GM12878 (cell line): Measurements from ENCODE around the gene CCDC88C. TPM values are rescaled to one million over a fixed set of nuclear protein-coding genes. Genes with fewer than 3 reads are reported as not detected.

Experiments
- ATAC-seq: fragments of 200-7000 bp; cut with Tn5 transposase; 3 replicates; pipeline ENCODE4 v1.9.1; 2020; ENCODE audit warnings: mild to moderate bottlenecking, moderate library complexity
- BruUV-seq: library from RNA; stranded (reverse); fragments of 400-500 nt; replicated peaks from 2 replicates; lab custom pipeline; 2021; lab: Mats Ljungman, UMichigan
- CTCF ChIA-PET: fragments of 300-600 bp; sonication (Branson Sonifier 250); formaldehyde crosslinking; extraction: SDS; loops from one replicate; lab custom pipeline; 2021; ENCODE audit warnings: inconsistent platforms; lab: Yijun Ruan, JAX
- POLR2A ChIA-PET: fragments of 350-600 bp; formaldehyde crosslinking; extraction: SDS; loops from one replicate; lab custom pipeline; 2021; ENCODE audit warnings: inconsistent platforms; lab: Charles Lee
- RAD21 ChIA-PET: fragments of 300-600 bp; sonication (Branson Sonifier 250); formaldehyde crosslinking; loops from one replicate; lab custom pipeline; 2023; ENCODE audit warnings: antibody characterized with exemption; ENCODE audit not compliant: unreplicated experiment; lab: Charles Lee
- SMC1A ChIA-PET: fragments of 300-600 bp; sonication (Branson Sonifier 250); formaldehyde crosslinking; loops from one replicate; lab custom pipeline; 2023; ENCODE audit not compliant: unreplicated experiment, uncharacterized antibody; lab: Charles Lee
- DNase-seq: peaks from one replicate; pipeline ENCODE4 v3.0.0-alpha.2; 2011; ENCODE audit warnings: low read depth, low spot score
- FAIRE-seq: peaks from 3 replicates; lab custom pipeline; 2011; peaks lifted over from hg19 to GRCh38; lab: Jason Lieb, UNC
- H2AFZ ChIP-seq: 2 replicates; pipeline ENCODE4 v1.6.0; 2011; ENCODE audit warnings: low read depth, low read length, control low read depth; ENCODE audit not compliant: control insufficient read depth
- H3K27ac ChIP-seq: 2 replicates; pipeline ENCODE4 v1.5.1; 2011; ENCODE audit warnings: control low read depth; ENCODE audit not compliant: control insufficient read depth, insufficient read depth
- H3K27me3 ChIP-seq, 2 experiments: replicated peaks in 1 of 2; 2 replicates each; pipeline versions ENCODE4 v1.6.0 to v1.6.1; 2011; ENCODE audit warnings: low read length in 1 of 2; ENCODE audit not compliant: control insufficient read depth in 2 of 2, insufficient read depth in 2 of 2
- H3K36me3 ChIP-seq, 2 experiments: 2 replicates each; pipeline ENCODE4 v1.5.1; 2011; ENCODE audit warnings: low read length in 1 of 2; ENCODE audit not compliant: control insufficient read depth in 2 of 2, insufficient read depth in 2 of 2
- H3K4me1 ChIP-seq: 2 replicates; pipeline ENCODE4 v1.6.1; 2011; ENCODE audit warnings: mild to moderate bottlenecking, low read length, moderate library complexity, mixed read lengths; ENCODE audit not compliant: control insufficient read depth, insufficient read depth
- H3K4me2 ChIP-seq: 2 replicates; pipeline ENCODE4 v1.6.0; 2011; ENCODE audit warnings: control low read depth; ENCODE audit not compliant: control insufficient read depth, insufficient read depth
- H3K4me3 ChIP-seq: fragments of 200-600 bp; sonication (generic); 2 replicates; pipeline ENCODE4 v1.5.1; 2016
- H3K79me2 ChIP-seq: 2 replicates; pipeline ENCODE4 v1.6.0; 2011; ENCODE audit warnings: low read length; ENCODE audit not compliant: control insufficient read depth, insufficient read depth
- H3K9ac ChIP-seq: 2 replicates; pipeline ENCODE4 v1.8.0; 2011; ENCODE audit warnings: low read length, control low read depth, mixed read lengths; ENCODE audit not compliant: control insufficient read depth, insufficient read depth
- H3K9me3 ChIP-seq: replicated peaks from 3 replicates; pipeline ENCODE4 v1.5.1; 2011; ENCODE audit warnings: mild to moderate bottlenecking, low read length; ENCODE audit not compliant: control insufficient read depth, insufficient read depth
- H4K20me1 ChIP-seq: 2 replicates; pipeline ENCODE4 v1.6.0; 2011; ENCODE audit not compliant: control insufficient read depth, insufficient read depth
- BMI1 ChIP-seq: fragments of 450-650 bp; IDR thresholded peaks from 2 replicates; pipeline ENCODE4 v1.6.1; 2016; ENCODE audit warnings: mild to moderate bottlenecking, moderate library complexity, borderline replicate concordance
- CBFB ChIP-seq: IDR thresholded peaks from 2 replicates; pipeline ENCODE4 v1.6.1; 2016; ENCODE audit warnings: antibody characterized with exemption, low read depth
- CUX1 ChIP-seq: IDR thresholded peaks from 2 replicates; pipeline ENCODE4 v1.6.1; 2012; ENCODE audit warnings: improper control_type of control experiment, low read depth, low read length; ENCODE audit not compliant: insufficient replicate concordance
- E2F8 ChIP-seq: fragments of 450-650 bp; IDR thresholded peaks from 2 replicates; pipeline ENCODE4 v1.6.1; 2018; ENCODE audit warnings: mild to moderate bottlenecking, low read depth, moderate library complexity; ENCODE audit not compliant: partially characterized antibody
- FOXK2 ChIP-seq: fragments of 450-650 bp; IDR thresholded peaks from 2 replicates; pipeline ENCODE4 v1.6.1; 2017; ENCODE audit warnings: mild to moderate bottlenecking, moderate library complexity
- PBX3 ChIP-seq: IDR thresholded peaks from 2 replicates; pipeline ENCODE4 v1.6.1; 2011; ENCODE audit warnings: mild to moderate bottlenecking, low read depth, low read length, moderate library complexity; ENCODE audit not compliant: insufficient replicate concordance
- SMARCA5 ChIP-seq: fragments of 450-650 bp; IDR thresholded peaks from 2 replicates; pipeline ENCODE4 v1.6.1; 2017; ENCODE audit warnings: mild to moderate bottlenecking
- YY1 ChIP-seq: IDR thresholded peaks from 2 replicates; pipeline ENCODE4 v1.6.1; 2011; ENCODE audit warnings: low read depth, mild to moderate bottlenecking, low read length
- ZSCAN29 ChIP-seq: fragments of 450-650 bp; IDR thresholded peaks from 2 replicates; pipeline ENCODE4 v1.6.1; 2017; ENCODE audit warnings: mild to moderate bottlenecking, moderate library complexity
- WGBS: methylation state at CpG from one replicate; pipeline ENCODE4 v1.1.6; 2016; ENCODE audit warnings: low lambda C conversion rate; ENCODE audit not compliant: insufficient replicate concordance, insufficient coverage; ENCODE audit errors: missing lambda C conversion rate; 5-methylcytosine and 5-hydroxymethylcytosine counted together
- in situ Hi-C: fragments of 300-500 bp; cut with MboI; formaldehyde crosslinking; loops from 9 replicates; pipeline ENCODE4 v1.14.3; 2018; ENCODE audit warnings: mixed read lengths
- intact Hi-C: fragments of 100-400 bp; cut with micrococcal nuclease; formaldehyde crosslinking; loops from one replicate; pipeline ENCODE4 v1.14.2; 2022; ENCODE audit not compliant: unreplicated experiment
- polyA plus RNA-seq, 11 experiments: library from polyadenylated mRNA; depleted of rRNA in 4 of 11; unstranded in 6 of 11; stranded (reverse) in 5 of 11; fragments of >200 nt; fragmentation: Nextera tagmentation in 4 of 11; fragmentation: Illumina TruSeq in 1 of 11; extraction: Ambion mirVana in 4 of 11; extraction: Trizol in 1 of 11; gene quantifications; 1 replicate in 1 of 11; 2 replicates in 10 of 11; pipeline versions ENCODE4 v1.2.1 to v1.2.3, GENCODE V29; 2011 to 2016; ENCODE audit warnings: inconsistent platforms in 2 of 11, missing spikeins in 2 of 11, low read depth in 1 of 11
- total RNA-seq, 4 experiments: library from RNA; depleted of rRNA in 3 of 4; stranded (reverse); fragments of >200 nt in 3 of 4; fragmentation: Illumina TruSeq in 1 of 4; extraction: Trizol in 1 of 4; gene quantifications; 2 replicates each; pipeline versions ENCODE4 v1.2.1 to v1.2.3, GENCODE V29; 2013 to 2021

CCDC88C gene
- total and polyA plus RNA-seq, 10 of the 15 experiments (the other 5 are each of a cell fraction or from before 2014, with no cell fraction given) = 4.0 to 79.6 (median 36.6) TPM

- in situ Hi-C loops = no loop called here
- peak overlapping the region; percentile 73 for H3K9ac ChIP-seq
- peak overlapping the region; percentile 43 for H3K4me3 ChIP-seq
- H3K36me3 ChIP-seq = peaks cover 1 to 11% of the 10 kb centered on the region in 2 experiments; a peak in 2 of 4 replicates
- WGBS = 1% methylated on average over 42 of the region's 42 CpGs
- no peaks in the 10 kb centered on the region for H3K27me3 ChIP-seq
- peaks cover 44% of the 10 kb centered on the region for H3K79me2 ChIP-seq
- ATAC-seq (peak; percentile 49), DNase-seq (no peak), FAIRE-seq (peak; percentile 41)
- H3K9me3 ChIP-seq = no peaks in the 10 kb centered on the region
- POLR2A ChIA-PET = interaction anchor here (1.0 to 9.2 kb wide), 5 partner anchors 20 to 95 kb away, joined by 3 to 140 read pairs (median 6); no protein-coding TSS in a partner anchor
- CTCF ChIA-PET = interaction anchor here (0.6 to 19.0 kb wide), 22 partner anchors 9 to 578 kb away, joined by 3 to 242 read pairs (median 4); no protein-coding TSS in a partner anchor
- SMC1A ChIA-PET = interaction anchor here (1.0 to 15.4 kb wide), 6 partner anchors 18 to 96 kb away, joined by 3 to 210 read pairs (median 152); no protein-coding TSS in a partner anchor
- peak overlapping the region; percentile 61 for H3K27ac ChIP-seq
- H3K4me1 ChIP-seq = peaks cover 26% of the 10 kb centered on the region
- BruUV-seq = TSS peak; percentile 50
- no peaks in the 10 kb centered on the region for H4K20me1 ChIP-seq
- peak overlapping the region; percentile 73 for H3K4me2 ChIP-seq
- RAD21 ChIA-PET = interaction anchor here (0.6 to 10.0 kb wide), 15 partner anchors 9 to 358 kb away, joined by 3 to 236 read pairs (median 4); partner anchors contain the start of gene RPS6KA5
- H2AFZ ChIP-seq = peak overlapping the region; percentile 66
- intact Hi-C loops = loop anchor here (1.0 to 5.0 kb wide), 3 partner anchors 95 to 242 kb away; partner anchors contain the start of gene GPR68
- TF ChIP-seq SMARCA5 = peak; percentile 100
- peak; percentile 91 for TF ChIP-seq YY1
- no peak for TF ChIP-seq E2F8
- TF ChIP-seq CBFB = peak; percentile 59; the same call in 1 of the 2 replicates
- TF ChIP-seq PBX3 = no peak
- no peak for TF ChIP-seq ZSCAN29
- TF ChIP-seq FOXK2 = no peak
- TF ChIP-seq CUX1 = no peak
- no peak for TF ChIP-seq BMI1
These were observed 895 bp upstream of the CCDC88C start for GRCh38 chr14:91418387-91419043.
